ENCODE data around the gene DPH7. TPM values are rescaled to one million over a fixed set of nuclear protein-coding genes. Genes with fewer than 3 reads are reported as not detected.
A peak's percentile ranks its signal among the peaks of the same experiment; 100 is the strongest.
"Not testable (repeated sequence)": the region's sequence is repeated elsewhere in the genome, so short reads cannot be mapped to it uniquely, and the experiment has no call there.

DPH7 gene
- total and polyA plus RNA-seq, 11 donors = 12.6 to 23.7 (median 16.7) TPM

DNA sequence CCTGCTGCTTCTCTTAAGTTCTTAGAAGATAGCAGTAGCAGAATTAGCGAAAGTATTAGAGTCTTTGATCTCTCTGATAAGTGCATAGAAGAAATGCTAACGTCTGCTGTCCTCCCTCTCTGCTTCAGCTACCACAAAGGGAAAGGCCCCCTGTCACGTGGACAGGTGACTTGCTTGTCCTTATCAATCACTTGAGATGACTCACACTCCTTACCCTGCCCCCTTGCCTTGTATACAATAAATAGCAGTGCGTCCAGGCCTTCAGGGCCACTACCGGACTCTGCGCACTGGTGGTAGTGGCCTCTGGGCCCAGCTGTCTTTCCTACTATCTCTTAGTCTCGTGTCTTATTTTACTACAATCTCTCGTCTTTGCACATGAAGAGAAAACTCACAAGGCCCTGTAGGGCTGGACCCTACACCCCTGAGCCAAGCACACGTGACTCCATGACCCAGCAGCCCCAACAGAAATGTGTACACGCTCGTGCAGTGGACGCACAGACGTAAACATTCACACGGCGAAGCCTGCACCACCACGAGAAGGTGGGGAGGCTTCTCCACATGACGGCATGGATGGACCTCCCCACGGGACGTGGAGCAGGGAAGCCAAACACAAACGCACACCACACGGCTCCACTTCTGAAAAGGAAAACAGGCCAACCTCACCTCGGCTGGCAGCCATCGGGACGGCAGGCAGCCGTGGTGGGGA is 66.8 kb downstream of the DPH7 start:
- no peak for TF ChIP-seq POLR2A (IDR thresholded peaks at IDR 0.05)
- TF ChIP-seq, protein P1, sequence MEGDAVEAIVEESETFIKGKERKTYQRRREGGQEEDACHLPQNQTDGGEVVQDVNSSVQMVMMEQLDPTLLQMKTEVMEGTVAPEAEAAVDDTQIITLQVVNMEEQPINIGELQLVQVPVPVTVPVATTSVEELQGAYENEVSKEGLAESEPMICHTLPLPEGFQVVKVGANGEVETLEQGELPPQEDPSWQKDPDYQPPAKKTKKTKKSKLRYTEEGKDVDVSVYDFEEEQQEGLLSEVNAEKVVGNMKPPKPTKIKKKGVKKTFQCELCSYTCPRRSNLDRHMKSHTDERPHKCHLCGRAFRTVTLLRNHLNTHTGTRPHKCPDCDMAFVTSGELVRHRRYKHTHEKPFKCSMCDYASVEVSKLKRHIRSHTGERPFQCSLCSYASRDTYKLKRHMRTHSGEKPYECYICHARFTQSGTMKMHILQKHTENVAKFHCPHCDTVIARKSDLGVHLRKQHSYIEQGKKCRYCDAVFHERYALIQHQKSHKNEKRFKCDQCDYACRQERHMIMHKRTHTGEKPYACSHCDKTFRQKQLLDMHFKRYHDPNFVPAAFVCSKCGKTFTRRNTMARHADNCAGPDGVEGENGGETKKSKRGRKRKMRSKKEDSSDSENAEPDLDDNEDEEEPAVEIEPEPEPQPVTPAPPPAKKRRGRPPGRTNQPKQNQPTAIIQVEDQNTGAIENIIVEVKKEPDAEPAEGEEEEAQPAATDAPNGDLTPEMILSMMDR (IDR thresholded peaks at IDR 0.05) = no peak
- Histone ChIP-seq H3K9me3 (peaks cover 0 to 8% (median 0%) of the 10 kb centered on the region in 12 donors), H3K4me3 (no peak overlapping the region), H3K4me1 (no peaks in the 10 kb centered on the region), H3K27me3 (no peaks in the 10 kb centered on the region), H3K27ac (no peak overlapping the region), H3K36me3 (peaks cover 0 to 6% (median 0%) of the 10 kb centered on the region in 9 donors)
- no peak for DNase-seq
- ATAC-seq = no peak
- intact Hi-C loops (cut with DNase I) = no loop called here
- WGBS, 4 donors = 89 to 91% (median 90%) methylated on average over 25 of the region's 25 CpGs

DNA sequence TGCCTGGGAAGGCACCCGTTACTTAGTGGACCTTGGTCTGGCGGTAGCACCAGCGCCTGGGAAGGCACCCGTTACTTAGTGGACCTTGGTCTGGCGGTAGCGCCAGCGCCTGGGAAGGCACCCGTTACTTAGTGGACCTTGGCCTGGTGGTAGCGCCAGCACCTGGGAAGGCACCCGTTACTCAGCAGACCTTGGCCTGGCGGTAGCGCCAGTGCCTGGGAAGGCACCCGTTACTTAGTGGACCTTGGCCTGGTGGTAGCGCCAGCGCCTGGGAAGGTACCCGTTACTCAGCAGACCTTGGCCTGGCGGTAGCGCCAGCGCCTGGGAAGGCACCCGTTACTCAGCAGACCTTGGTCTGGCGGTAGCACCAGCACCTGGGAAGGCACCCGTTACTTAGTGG is 67.6 kb downstream of the DPH7 start:
- H3K4me3 ChIP-seq; H3K36me3 ChIP-seq; H3K27ac ChIP-seq; intact Hi-C loops (cut with DNase I); H3K4me1 ChIP-seq; H3K9me3 ChIP-seq; ATAC-seq; H3K27me3 ChIP-seq; DNase-seq: not testable (repeated sequence)
- WGBS, 4 donors = 95 to 98% (median 96%) methylated on average over 21 to 22 of the region's 22 CpGs

GRCh38 chr9:137509198-137509597 is 69.5 kb downstream of the DPH7 start:
- no peak overlapping the region for H3K27ac ChIP-seq
- no peaks in the 10 kb centered on the region for H3K4me1 ChIP-seq
- H3K27me3 ChIP-seq = no peaks in the 10 kb centered on the region
- H3K36me3 ChIP-seq = peaks cover 0 to 6% (median 0%) of the 10 kb centered on the region in 9 donors
- WGBS, 4 donors = 80 to 94% (median 90%) methylated on average over 14 of the region's 14 CpGs
- ATAC-seq (no peak), DNase-seq (no peak)
- no peak for TF ChIP-seq POLR2A (IDR thresholded peaks at IDR 0.05)
- TF ChIP-seq, protein P1 (IDR thresholded peaks at IDR 0.05) = no peak
- peaks cover 0 to 8% (median 0%) of the 10 kb centered on the region in 12 donors for H3K9me3 ChIP-seq
- intact Hi-C loops (cut with DNase I) = loop anchor here in 1 of 10 donors (10.0 kb wide), 1 partner anchor 364 kb away; no protein-coding TSS in a partner anchor
- H3K4me3 ChIP-seq = no peak overlapping the region

DNA sequence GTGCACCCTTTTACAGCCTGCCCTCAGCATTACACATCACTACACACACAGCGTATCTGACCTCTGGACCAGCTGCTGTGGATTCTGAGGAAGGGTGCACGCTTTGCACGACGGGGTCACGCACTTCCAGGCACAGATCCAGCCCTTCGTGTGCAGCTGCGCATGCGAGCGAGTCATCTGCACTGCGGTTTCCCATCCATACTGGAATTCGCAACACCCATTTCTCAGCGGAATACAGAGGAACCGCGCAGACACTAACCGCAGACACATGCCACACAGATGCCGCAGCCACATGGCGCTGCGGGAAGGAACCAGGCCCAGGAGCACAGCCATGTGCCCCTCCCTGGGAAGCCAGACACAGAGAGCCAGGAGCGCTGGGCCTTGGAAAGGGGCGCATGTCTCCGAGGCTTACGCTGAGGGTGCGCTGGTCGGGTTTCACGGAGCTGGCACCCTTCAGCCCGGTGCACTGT is 72.0 kb downstream of the DPH7 start:
- ATAC-seq (peak in 3 of 4 donors; percentile 14 to 48 (median 18)), DNase-seq (no peak)
- 83 to 92% (median 89%) methylated on average over 17 to 26 of the region's 26 CpGs for WGBS, 4 donors
- intact Hi-C loops (cut with DNase I) = loop anchor here in 1 of 10 donors (10.0 kb wide), 1 partner anchor 362 kb away; no protein-coding TSS in a partner anchor
- Histone ChIP-seq H3K36me3 (peaks cover 0 to 3% (median 0%) of the 10 kb centered on the region in 9 donors), H3K4me1 (no peaks in the 10 kb centered on the region), H3K9me3 (peaks cover 0 to 8% (median 0%) of the 10 kb centered on the region in 12 donors), H3K4me3 (no peak overlapping the region), H3K27ac (no peak overlapping the region), H3K27me3 (no peaks in the 10 kb centered on the region)
- TF ChIP-seq POLR2A (IDR thresholded peaks at IDR 0.05) = no peak
- TF ChIP-seq, protein P1 (IDR thresholded peaks at IDR 0.05) = no peak
